ENCODE results near the gene MARCHF10.
"Not testable (repeated sequence)": the region's sequence is repeated elsewhere in the genome, so short reads cannot be mapped to it uniquely, and the experiment has no call there.

The MARCHF10 gene

DNA sequence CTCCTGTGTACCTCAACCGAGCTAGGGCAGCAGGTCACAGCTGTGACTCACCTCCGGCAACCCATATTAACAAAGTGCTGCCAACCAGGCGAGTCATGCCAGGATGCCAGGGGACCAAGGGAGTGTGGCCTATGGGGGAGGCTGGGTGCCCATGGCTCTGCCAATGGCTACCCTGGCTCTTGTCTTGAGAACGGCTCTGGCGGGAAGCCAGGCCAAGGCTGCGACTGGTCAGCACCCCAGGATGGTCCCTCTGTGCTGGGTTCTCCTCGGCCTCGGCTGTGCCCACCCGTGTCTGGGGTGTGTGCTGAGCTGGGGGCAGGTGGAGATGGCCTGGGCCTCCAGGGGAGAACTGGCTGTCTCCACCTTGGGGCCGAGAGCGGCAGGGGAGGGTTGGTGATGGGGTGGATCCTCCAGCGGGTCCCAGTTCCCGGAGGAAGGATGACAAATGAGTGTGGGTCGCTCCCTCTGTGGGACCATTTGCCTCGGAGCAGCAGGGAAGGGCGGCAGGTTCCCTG, 104.8 kb downstream of the MARCHF10 start:
- Histone ChIP-seq H3K36me3 (ENCODE audit: control insufficient read depth, insufficient read depth, low read length) (no peaks in the 10 kb centered on the region), H3K4me3 (ENCODE audit: insufficient read depth, low read depth, low read length) (peak overlapping the region; percentile 71), H3K4me1 (ENCODE audit: control insufficient read depth, insufficient read depth, low read length) (peaks cover 16% of the 10 kb centered on the region), H3K27me3 (ENCODE audit: control insufficient read depth, insufficient read depth, low read length, poor library complexity, severe bottlenecking) (peaks cover 51% of the 10 kb centered on the region), H3K9me3 (ENCODE audit: control insufficient read depth, low read length) (no peaks in the 10 kb centered on the region), H3K27ac (ENCODE audit: insufficient read depth, low read depth, low read length, poor library complexity, severe bottlenecking) (no peak overlapping the region)
- WGBS, 2 experiments, result 58% methylated on average over 16 of the region's 16 CpGs

DNA sequence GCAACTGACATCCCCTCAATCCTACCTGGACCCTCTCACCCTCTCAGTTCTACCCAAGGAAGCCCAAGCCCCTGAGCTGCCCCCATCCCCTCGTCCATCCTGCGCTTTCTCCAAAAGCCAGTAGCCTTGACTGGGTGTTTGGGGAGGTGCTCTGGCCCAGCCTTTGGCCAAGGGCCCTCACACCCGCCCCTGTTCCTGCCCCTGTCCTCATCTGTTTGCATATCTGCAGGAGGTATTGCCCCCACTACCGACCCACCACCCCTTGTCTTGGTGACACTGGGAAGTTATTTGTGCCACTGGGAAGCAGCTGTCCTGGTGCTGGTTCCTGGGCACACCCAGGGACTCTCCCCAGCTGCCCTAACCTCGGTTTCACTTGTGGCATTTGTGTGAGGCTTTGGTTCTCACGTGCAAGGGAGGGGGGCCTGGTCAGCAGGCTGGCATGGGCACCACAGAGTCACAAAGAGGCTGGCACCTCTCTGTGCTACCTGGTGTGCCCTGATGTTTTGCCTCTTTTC, 105.3 kb downstream of the MARCHF10 start:
- Histone ChIP-seq H3K27ac (ENCODE audit: insufficient read depth, low read depth, low read length, poor library complexity, severe bottlenecking) (no peak overlapping the region), H3K4me3 (ENCODE audit: insufficient read depth, low read depth, low read length) (no peak overlapping the region), H3K27me3 (ENCODE audit: control insufficient read depth, insufficient read depth, low read length, poor library complexity, severe bottlenecking) (peaks cover 51% of the 10 kb centered on the region), H3K4me1 (ENCODE audit: control insufficient read depth, insufficient read depth, low read length) (peaks cover 16% of the 10 kb centered on the region), H3K9me3 (ENCODE audit: control insufficient read depth, low read length) (no peaks in the 10 kb centered on the region), H3K36me3 (ENCODE audit: control insufficient read depth, insufficient read depth, low read length) (no peaks in the 10 kb centered on the region)
- 82 to 83% methylated on average over 6 of the region's 6 CpGs for WGBS, 2 experiments

DNA sequence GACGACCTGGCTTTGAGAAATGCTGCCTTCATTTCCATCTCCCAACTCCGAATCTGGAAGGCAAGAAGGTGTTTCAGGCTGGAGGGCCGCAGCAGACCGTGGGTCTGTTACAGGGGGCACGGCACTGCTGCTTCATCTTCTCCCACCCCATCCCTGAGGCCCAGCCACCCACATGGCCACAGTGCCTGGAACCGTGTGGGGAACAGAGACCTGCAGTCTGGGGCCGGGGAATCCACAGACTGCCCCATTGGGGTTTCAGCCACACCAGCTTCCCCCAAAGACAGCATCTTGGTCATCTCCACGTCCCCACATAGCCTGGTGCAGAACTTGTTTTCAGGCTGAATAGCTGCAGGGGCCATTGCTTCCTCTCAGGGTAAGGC, 106.4 kb downstream of the MARCHF10 start:
- H3K36me3 ChIP-seq (ENCODE audit: control insufficient read depth, insufficient read depth, low read length), result no peaks in the 10 kb centered on the region
- 88 to 91% methylated on average over 8 of the region's 8 CpGs for WGBS, 2 experiments
- H3K4me3 ChIP-seq (ENCODE audit: insufficient read depth, low read depth, low read length), result no peak overlapping the region
- H3K4me1 ChIP-seq (ENCODE audit: control insufficient read depth, insufficient read depth, low read length), result peaks cover 16% of the 10 kb centered on the region
- H3K9me3 ChIP-seq (ENCODE audit: control insufficient read depth, low read length), result no peaks in the 10 kb centered on the region
- H3K27me3 ChIP-seq (ENCODE audit: control insufficient read depth, insufficient read depth, low read length, poor library complexity, severe bottlenecking), result peaks cover 43% of the 10 kb centered on the region
- no peak overlapping the region for H3K27ac ChIP-seq (ENCODE audit: insufficient read depth, low read depth, low read length, poor library complexity, severe bottlenecking)

DNA sequence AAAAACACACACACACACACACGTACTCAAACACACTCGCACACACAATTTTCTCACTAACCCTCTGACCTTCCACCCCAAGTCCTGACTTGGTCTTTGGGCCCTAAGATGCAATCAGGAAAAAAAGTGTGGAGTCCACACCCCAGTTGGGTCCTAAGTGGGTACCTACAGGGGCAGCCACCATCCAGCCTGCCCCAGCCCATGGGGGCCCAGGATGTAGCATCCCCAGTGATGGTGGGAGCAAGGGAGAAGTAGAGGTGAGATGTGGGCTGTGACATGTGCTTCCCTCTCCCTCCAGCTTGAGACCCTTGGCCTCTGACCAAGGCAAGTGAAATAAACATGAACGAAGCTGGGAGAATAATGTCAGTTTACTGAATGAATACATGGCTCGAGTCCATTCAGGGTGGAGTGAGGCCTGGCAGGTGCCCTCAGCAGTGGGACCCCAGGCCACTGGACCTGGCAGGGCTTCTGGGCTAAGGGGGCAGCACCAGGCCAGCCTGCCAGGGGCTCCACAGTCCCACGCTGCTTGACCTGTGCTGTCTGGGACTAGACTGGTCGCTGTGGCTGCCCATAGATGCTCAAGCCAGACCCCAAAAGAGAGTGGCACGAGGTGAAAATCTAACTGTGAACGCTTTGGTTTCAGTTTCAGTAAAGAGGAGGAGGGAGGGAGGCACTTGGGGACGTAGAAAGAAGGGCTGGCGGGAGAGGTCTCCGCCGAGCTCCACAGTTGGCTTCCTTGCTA, 107.0 kb downstream of the MARCHF10 start:
- no peaks in the 10 kb centered on the region for H3K36me3 ChIP-seq (ENCODE audit: control insufficient read depth, insufficient read depth, low read length)
- H3K9me3 ChIP-seq (ENCODE audit: control insufficient read depth, low read length), result no peaks in the 10 kb centered on the region
- H3K4me3 ChIP-seq (ENCODE audit: insufficient read depth, low read depth, low read length), result no peak overlapping the region
- peaks cover 10% of the 10 kb centered on the region for H3K4me1 ChIP-seq (ENCODE audit: control insufficient read depth, insufficient read depth, low read length)
- H3K27me3 ChIP-seq (ENCODE audit: control insufficient read depth, insufficient read depth, low read length, poor library complexity, severe bottlenecking), result peaks cover 37% of the 10 kb centered on the region
- H3K27ac ChIP-seq (ENCODE audit: insufficient read depth, low read depth, low read length, poor library complexity, severe bottlenecking), result no peak overlapping the region
- WGBS, 2 experiments, result 78 to 80% methylated on average over 12 of the region's 12 CpGs

DNA sequence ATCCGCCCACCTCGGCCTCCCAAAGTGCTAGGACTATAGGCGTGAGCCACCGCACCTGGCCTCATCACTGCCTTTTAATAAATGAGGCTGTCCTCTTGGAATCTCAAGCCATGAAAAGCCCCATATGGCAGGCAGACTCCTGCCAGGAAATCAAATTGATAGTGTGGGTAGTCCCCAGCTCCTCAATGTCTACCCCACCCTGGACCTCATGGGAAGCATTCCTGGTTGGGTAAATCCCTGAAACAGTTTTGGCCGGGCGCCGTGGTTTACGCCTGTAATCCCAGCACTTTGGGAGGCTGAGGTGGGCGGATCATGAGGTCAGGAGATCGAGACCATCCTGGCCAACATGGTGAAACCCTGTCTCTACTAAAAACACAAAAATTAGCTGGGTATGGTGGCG, 109.7 kb downstream of the MARCHF10 start:
- H3K36me3 ChIP-seq (ENCODE audit: control insufficient read depth, insufficient read depth, low read length); H3K9me3 ChIP-seq (ENCODE audit: control insufficient read depth, low read length); H3K4me3 ChIP-seq (ENCODE audit: insufficient read depth, low read depth, low read length); H3K27ac ChIP-seq (ENCODE audit: insufficient read depth, low read depth, low read length, poor library complexity, severe bottlenecking): not testable (repeated sequence)
- H3K4me1 ChIP-seq (ENCODE audit: control insufficient read depth, insufficient read depth, low read length), result peaks cover 13% of the 10 kb centered on the region
- WGBS, 2 experiments, result 89 to 90% methylated on average over 11 of the region's 11 CpGs
- peaks cover 14% of the 10 kb centered on the region for H3K27me3 ChIP-seq (ENCODE audit: control insufficient read depth, insufficient read depth, low read length, poor library complexity, severe bottlenecking)

DNA sequence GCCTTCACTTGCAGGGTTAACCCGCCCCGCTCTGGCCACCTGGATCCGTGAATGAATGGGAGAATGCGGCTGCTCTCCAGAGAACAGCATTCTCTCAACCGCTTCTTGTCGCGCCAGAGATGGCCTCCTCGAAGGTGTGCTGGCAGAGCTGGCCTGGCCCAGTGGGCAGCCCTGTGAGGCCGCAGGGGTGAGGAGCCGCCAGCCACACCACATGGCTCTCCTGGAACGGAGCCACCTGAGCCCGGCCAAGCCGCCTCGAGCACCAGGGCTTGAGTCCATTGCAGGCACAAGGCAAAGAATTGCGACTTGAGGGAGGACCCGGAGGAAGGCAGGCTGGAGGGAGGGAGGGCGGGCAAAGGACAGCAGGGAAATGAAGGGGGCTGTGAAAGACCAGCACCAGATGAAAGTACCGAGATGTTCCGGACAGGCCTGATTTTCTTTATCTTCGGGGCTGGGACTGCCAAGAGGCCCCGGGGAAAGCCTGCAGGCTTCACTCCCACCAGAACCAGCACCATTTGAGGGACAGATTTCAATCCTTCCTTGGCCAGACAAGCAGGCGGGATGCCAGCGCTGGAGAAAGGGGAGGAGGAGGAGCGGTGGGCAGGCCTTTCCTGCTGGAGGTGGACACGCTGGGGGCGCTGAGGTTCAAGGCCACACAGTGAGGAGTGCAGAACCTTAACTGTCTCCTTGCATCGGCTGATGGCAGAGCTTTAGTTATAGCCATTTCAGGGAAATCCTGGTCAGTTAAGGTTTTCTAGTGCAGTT, 111.2 kb downstream of the MARCHF10 start:
- Histone ChIP-seq H3K36me3 (ENCODE audit: control insufficient read depth, insufficient read depth, low read length) (no peaks in the 10 kb centered on the region), H3K4me1 (ENCODE audit: control insufficient read depth, insufficient read depth, low read length) (peaks cover 13% of the 10 kb centered on the region), H3K4me3 (ENCODE audit: insufficient read depth, low read depth, low read length) (no peak overlapping the region), H3K27me3 (ENCODE audit: control insufficient read depth, insufficient read depth, low read length, poor library complexity, severe bottlenecking) (peaks cover 3% of the 10 kb centered on the region), H3K27ac (ENCODE audit: insufficient read depth, low read depth, low read length, poor library complexity, severe bottlenecking) (no peak overlapping the region), H3K9me3 (ENCODE audit: control insufficient read depth, low read length) (no peaks in the 10 kb centered on the region)
- 90 to 91% methylated on average over 27 of the region's 27 CpGs for WGBS, 2 experiments

DNA sequence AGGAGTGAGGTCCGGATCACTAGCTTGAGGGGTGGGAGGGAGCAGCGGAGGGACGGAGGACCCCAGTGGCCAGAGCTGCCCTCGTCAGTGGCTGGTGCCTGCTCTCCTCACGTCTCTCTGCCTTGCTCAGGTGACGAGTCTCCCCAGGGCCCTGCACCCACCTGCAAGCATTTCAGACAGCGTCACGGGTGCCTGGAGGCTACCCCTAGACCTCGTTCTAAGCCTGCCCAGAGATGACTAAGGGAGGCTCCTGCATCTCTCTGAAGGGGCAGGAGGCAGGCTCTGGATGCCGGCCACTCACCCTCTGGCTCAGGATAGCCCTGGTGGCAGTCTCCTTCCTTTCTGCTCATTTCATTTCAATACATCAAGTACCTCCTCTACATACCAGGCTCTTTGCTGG, 111.9 kb downstream of the MARCHF10 start:
- Histone ChIP-seq H3K36me3 (ENCODE audit: control insufficient read depth, insufficient read depth, low read length) (no peaks in the 10 kb centered on the region), H3K27ac (ENCODE audit: insufficient read depth, low read depth, low read length, poor library complexity, severe bottlenecking) (no peak overlapping the region), H3K27me3 (ENCODE audit: control insufficient read depth, insufficient read depth, low read length, poor library complexity, severe bottlenecking) (no peaks in the 10 kb centered on the region), H3K4me3 (ENCODE audit: insufficient read depth, low read depth, low read length) (no peak overlapping the region), H3K4me1 (ENCODE audit: control insufficient read depth, insufficient read depth, low read length) (peaks cover 13% of the 10 kb centered on the region), H3K9me3 (ENCODE audit: control insufficient read depth, low read length) (no peaks in the 10 kb centered on the region)
- 95 to 96% methylated on average over 10 of the region's 10 CpGs for WGBS, 2 experiments

DNA sequence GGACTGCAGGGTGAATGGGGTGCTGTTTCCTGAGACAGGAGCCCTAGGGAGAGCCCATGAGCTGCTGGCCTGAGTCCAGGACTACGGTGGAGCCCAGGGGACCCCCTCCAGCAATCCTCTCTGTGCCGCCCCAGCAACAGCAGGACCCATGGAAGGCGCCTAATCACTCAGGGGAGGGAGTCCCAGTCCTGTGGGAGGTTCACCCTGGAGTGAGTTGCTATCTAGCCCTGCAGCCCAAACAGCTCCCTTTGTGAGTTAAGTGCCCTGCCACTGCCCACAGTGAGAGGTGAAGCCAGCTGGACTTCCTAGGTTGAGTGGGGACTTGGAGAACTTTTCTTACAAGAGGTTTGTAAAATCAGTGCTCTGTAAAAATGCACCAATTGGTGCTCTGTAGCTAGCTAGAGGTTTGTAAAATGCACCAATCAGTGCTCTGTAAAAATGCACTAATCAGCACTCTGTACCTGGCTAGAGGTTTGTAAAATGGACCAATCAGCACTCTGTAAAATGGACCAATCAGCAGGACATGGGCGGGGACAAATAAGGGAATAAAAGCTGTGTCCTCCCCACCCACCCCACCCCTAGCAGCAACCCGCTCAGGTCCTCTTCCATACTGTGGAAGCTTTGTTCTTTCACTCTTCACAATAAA, 112.9 kb downstream of the MARCHF10 start:
- 93 to 95% methylated on average over 5 of the region's 5 CpGs for WGBS, 2 experiments
- H3K36me3 ChIP-seq (ENCODE audit: control insufficient read depth, insufficient read depth, low read length); H3K9me3 ChIP-seq (ENCODE audit: control insufficient read depth, low read length); H3K27ac ChIP-seq (ENCODE audit: insufficient read depth, low read depth, low read length, poor library complexity, severe bottlenecking); H3K4me3 ChIP-seq (ENCODE audit: insufficient read depth, low read depth, low read length); H3K27me3 ChIP-seq (ENCODE audit: control insufficient read depth, insufficient read depth, low read length, poor library complexity, severe bottlenecking): not testable (repeated sequence)
- H3K4me1 ChIP-seq (ENCODE audit: control insufficient read depth, insufficient read depth, low read length), result peaks cover 13% of the 10 kb centered on the region

DNA sequence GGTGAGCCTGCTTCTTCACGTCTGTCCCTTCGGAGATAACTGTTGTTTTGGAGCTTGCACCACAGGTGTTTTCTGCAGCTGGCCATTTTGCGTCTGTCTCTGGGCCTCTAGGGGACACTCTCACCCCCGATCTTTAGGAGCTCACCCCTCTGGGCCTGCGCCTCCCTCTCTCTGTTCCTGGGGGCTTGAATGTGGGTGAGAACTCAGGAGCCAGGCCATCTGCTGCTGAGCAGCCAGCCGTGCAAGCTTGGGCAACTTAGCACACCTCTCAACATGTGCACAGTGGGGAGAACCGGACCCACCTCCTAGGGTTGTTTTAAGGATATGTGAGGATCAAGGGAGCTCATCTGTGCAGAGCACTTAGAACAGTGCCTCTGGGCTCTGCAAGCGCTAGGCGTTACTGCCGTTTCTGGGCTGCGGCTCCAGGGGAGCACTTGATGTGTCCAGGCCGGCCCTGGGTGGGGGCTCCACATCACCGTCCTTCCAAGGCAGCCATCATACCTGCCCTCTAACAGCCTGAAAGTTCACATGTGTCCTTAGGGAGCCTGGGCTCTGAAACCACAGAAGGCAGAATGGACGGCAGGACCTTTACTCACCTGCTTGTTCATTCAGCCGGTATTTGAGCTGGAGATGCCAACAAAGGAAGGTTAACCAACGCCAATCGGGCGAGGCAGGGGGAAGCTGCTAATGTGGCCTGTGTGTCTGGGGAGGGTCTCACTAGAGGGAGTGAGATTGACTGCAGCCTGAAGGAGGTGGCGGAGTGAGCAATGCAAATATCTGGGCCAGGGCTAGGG, 114.3 kb downstream of the MARCHF10 start:
- Histone ChIP-seq H3K27me3 (ENCODE audit: control insufficient read depth, insufficient read depth, low read length, poor library complexity, severe bottlenecking) (no peaks in the 10 kb centered on the region), H3K4me1 (ENCODE audit: control insufficient read depth, insufficient read depth, low read length) (peaks cover 13% of the 10 kb centered on the region), H3K4me3 (ENCODE audit: insufficient read depth, low read depth, low read length) (no peak overlapping the region), H3K36me3 (ENCODE audit: control insufficient read depth, insufficient read depth, low read length) (peaks cover 6% of the 10 kb centered on the region), H3K27ac (ENCODE audit: insufficient read depth, low read depth, low read length, poor library complexity, severe bottlenecking) (no peak overlapping the region), H3K9me3 (ENCODE audit: control insufficient read depth, low read length) (no peaks in the 10 kb centered on the region)
- 90% methylated on average over 19 of the region's 19 CpGs for WGBS, 2 experiments

All from ectodermal cell (in vitro differentiated cells).